Esophagus muscularis mucosa (tissue), 3 donors: Measurements from ENCODE around the gene METAP2.
"Not testable (repeated sequence)": the region's sequence is repeated elsewhere in the genome, so short reads cannot be mapped to it uniquely, and the experiment has no call there.

Experiments
- CTCF ChIP-seq, 3 experiments: fragments of 200-600 bp in 2 of 3; fragments of 450-650 bp in 1 of 3; sonication (generic) in 2 of 3; IDR thresholded peaks; one replicate each; pipeline ENCODE4 v1.5.1; 2017 to 2019; ENCODE audit warnings: antibody characterized with exemption in 3 of 3, mild to moderate bottlenecking in 2 of 3, moderate library complexity in 1 of 3
- POLR2A ChIP-seq: fragments of 450-650 bp; IDR thresholded peaks from one replicate; pipeline ENCODE4 v1.6.1; 2017; ENCODE audit warnings: antibody characterized with exemption, moderate library complexity, mild to moderate bottlenecking, low read depth
- POLR2AphosphoS5 ChIP-seq, 2 donors: sonication (generic); formaldehyde crosslinking; IDR thresholded peaks; one replicate each; pipeline ENCODE4 v1.6.1; 2017; ENCODE audit warnings: antibody characterized with exemption in 2 of 2

- not testable (repeated sequence) for TF ChIP-seq CTCF (IDR thresholded peaks at IDR 0.05); POLR2A; POLR2AphosphoS5 (IDR thresholded peaks at IDR 0.05)
These were observed 24.3 kb upstream of the METAP2 start for GRCh38 chr12:95449656-95450055.
